A673 (cell line): ENCODE data around the gene AGO1. TPM values are rescaled to one million over a fixed set of nuclear protein-coding genes. Genes with fewer than 3 reads are reported as not detected.

Experiments used
- Bru-seq: library from RNA; stranded (reverse); fragments of 400-500 nt; gene quantifications from one replicate; lab custom pipeline; 2021; lab: Mats Ljungman, UMichigan
- BruChase-seq, 2 experiments: library from RNA; stranded (reverse); fragments of 400-500 nt; gene quantifications; one replicate each; lab custom pipeline; 2021; lab: Mats Ljungman, UMichigan
- BruUV-seq: library from RNA; stranded (reverse); fragments of 400-500 nt; replicated peaks from 2 replicates; lab custom pipeline; 2021; lab: Mats Ljungman, UMichigan
- CTCF ChIA-PET: fragments of 300-600 bp; sonication (Branson Sonifier 250); formaldehyde crosslinking; loops from one replicate; lab custom pipeline; 2022; ENCODE audit warnings: antibody characterized with exemption; lab: Charles Lee
- POLR2A ChIA-PET: fragments of 300-600 bp; sonication (Branson Sonifier 250); formaldehyde crosslinking; loops from one replicate; lab custom pipeline; 2022; ENCODE audit warnings: antibody characterized with exemption; ENCODE audit not compliant: low non-redundant PET; lab: Charles Lee
- DNase-seq: peaks from one replicate; pipeline ENCODE4 v3.0.0-alpha.2; 2015; ENCODE audit warnings: low spot score
- H3K27ac ChIP-seq: fragments of 200-600 bp; sonication (generic); 2 replicates; pipeline ENCODE4 v1.5.1; 2016; ENCODE audit warnings: mixed run types, low read depth, mild to moderate bottlenecking, mixed read lengths, antibody characterized with exemption, low read length; ENCODE audit not compliant: poor library complexity, severe bottlenecking
- H3K27me3 ChIP-seq: fragments of 200-600 bp; sonication (generic); replicated peaks from 2 replicates; pipeline ENCODE4 v1.6.1; 2017; ENCODE audit warnings: mixed run types, low read depth, mild to moderate bottlenecking, mixed read lengths, antibody characterized with exemption, low read length; ENCODE audit not compliant: insufficient read depth, poor library complexity
- H3K36me3 ChIP-seq: fragments of 200-600 bp; sonication (generic); 2 replicates; pipeline ENCODE4 v1.6.1; 2016; ENCODE audit warnings: mixed run types, mild to moderate bottlenecking, mixed read lengths, antibody characterized with exemption, low read length; ENCODE audit not compliant: insufficient read depth, poor library complexity, severe bottlenecking
- H3K4me1 ChIP-seq: fragments of 200-600 bp; sonication (generic); 2 replicates; pipeline ENCODE4 v1.6.1; 2017; ENCODE audit warnings: mixed run types, mild to moderate bottlenecking, mixed read lengths, antibody characterized with exemption, low read length; ENCODE audit not compliant: insufficient read depth, poor library complexity, severe bottlenecking
- H3K4me3 ChIP-seq: fragments of 200-600 bp; sonication (generic); 2 replicates; pipeline ENCODE4 v1.5.1; 2016; ENCODE audit warnings: low read depth, mixed run types, mild to moderate bottlenecking, mixed read lengths, low read length; ENCODE audit not compliant: poor library complexity, severe bottlenecking
- H3K9me3 ChIP-seq: fragments of 200-600 bp; sonication (generic); 2 replicates; pipeline ENCODE4 v1.6.1; 2016; ENCODE audit warnings: mixed run types, low read depth, mild to moderate bottlenecking, mixed read lengths, antibody characterized with exemption, low read length; ENCODE audit not compliant: poor library complexity, severe bottlenecking
- EZH2 ChIP-seq: fragments of 200-600 bp; sonication (generic); IDR thresholded peaks from 2 replicates; pipeline ENCODE4 v1.6.1; 2017; ENCODE audit warnings: borderline replicate concordance, low read depth, mild to moderate bottlenecking, mixed read lengths, antibody characterized with exemption, low read length; ENCODE audit not compliant: poor library complexity, severe bottlenecking
- intact Hi-C: fragments of 100-400 bp; cut with micrococcal nuclease; formaldehyde crosslinking; loops from one replicate; pipeline ENCODE4 v1.10.0; 2022; ENCODE audit not compliant: unreplicated experiment
- long read RNA-seq: library from polyadenylated mRNA; stranded (forward); transcript quantifications from one replicate; pipeline ENCODE4 v2.0.0, GENCODE V29; 2022
- total RNA-seq: library from RNA; stranded (reverse); gene quantifications from 2 replicates; pipeline ENCODE4 v1.2.3, GENCODE V29; 2021
- TF ChIP-seq, protein P1 (sequence below): fragments of 300-800, 200-600 bp; sonication (generic); conservative IDR thresholded peaks from 2 replicates; pipeline ENCODE4 v1.5.1; 2017; ENCODE audit warnings: low read depth, mild to moderate bottlenecking, antibody characterized with exemption, low read length, moderate library complexity, mixed read lengths

AGO1 gene
- total RNA-seq (58.7 and 60.3 TPM in 2 replicates), Bru-seq, nascent RNA (percentile 78 among the genes with signal in this experiment), BruChase-seq, experiment 1, labeled RNA remaining after a 2-hour chase (percentile 94 among the genes with signal in this experiment), BruChase-seq, experiment 2, labeled RNA remaining after a 6-hour chase (percentile 96 among the genes with signal in this experiment)
- long read RNA-seq, full-length matches to known transcripts = 1 of 20 reads
- long read RNA-seq, partial matches to known transcripts = 8 of 20 reads
- long read RNA-seq, other reads (novel, unspliced or antisense) = 11 of 20 reads

DNA sequence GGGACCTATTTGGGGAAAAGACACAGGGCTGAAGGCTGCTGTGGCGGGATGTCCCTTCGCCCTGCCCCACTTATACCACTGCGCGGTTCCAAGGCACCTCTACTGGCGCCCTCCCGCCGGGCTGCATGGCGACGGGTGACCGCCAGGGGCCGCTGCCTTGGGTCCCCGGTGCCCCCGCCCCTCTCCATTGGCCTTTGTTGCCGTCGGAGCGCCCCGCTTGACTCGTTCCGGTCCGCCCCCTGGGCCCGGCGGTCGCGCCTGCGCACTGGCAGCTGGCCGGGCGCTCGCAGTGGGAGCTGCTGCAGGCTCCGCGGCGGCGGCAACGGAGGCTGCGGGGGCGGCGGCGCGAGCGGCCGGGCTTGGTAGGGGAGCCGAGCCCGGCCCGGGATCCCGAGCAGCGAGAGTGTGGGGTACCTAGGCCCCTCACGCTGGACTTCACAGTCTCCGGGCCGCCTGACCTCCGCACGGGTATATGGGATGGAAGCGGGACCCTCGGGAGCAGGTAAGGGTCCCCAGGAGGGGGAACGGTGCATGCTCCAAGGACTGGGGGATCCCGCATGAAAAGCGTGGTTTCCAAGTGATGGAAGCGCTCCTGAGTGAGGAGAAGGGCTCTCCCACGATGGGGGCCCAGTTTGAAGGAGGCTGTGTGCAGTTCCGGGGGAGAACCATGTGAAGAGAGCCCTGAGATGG, at the start of gene AGO1:
Gene AGO1, plus strand, starts transcription at position 265 of the 690 bp plus-strand sequence. Its CDS starts 213 bp downstream, at position 478.
- DNase-seq = peak; percentile 96
- Histone ChIP-seq H3K36me3 (no peaks in the 10 kb centered on the region), H3K4me3 (peak within 1 kb of the TSS; percentile 93), H3K27ac (peak within 1 kb of the TSS; percentile 82), H3K4me1 (peaks cover 22% of the 10 kb centered on the region), H3K9me3 (no peaks in the 10 kb centered on the region), H3K27me3 (no peaks in the 10 kb centered on the region)
- TF ChIP-seq, protein P1, sequence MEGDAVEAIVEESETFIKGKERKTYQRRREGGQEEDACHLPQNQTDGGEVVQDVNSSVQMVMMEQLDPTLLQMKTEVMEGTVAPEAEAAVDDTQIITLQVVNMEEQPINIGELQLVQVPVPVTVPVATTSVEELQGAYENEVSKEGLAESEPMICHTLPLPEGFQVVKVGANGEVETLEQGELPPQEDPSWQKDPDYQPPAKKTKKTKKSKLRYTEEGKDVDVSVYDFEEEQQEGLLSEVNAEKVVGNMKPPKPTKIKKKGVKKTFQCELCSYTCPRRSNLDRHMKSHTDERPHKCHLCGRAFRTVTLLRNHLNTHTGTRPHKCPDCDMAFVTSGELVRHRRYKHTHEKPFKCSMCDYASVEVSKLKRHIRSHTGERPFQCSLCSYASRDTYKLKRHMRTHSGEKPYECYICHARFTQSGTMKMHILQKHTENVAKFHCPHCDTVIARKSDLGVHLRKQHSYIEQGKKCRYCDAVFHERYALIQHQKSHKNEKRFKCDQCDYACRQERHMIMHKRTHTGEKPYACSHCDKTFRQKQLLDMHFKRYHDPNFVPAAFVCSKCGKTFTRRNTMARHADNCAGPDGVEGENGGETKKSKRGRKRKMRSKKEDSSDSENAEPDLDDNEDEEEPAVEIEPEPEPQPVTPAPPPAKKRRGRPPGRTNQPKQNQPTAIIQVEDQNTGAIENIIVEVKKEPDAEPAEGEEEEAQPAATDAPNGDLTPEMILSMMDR = peak; percentile 94
- TF ChIP-seq EZH2 = no peak
- intact Hi-C loops = no loop called here
- no TSS peak for BruUV-seq
- CTCF ChIA-PET = interaction anchor here (0.5 to 0.9 kb wide), 11 partner anchors 10 to 732 kb away, joined by 3 to 9 read pairs (median 4); partner anchors contain the start of gene AGO3
- POLR2A ChIA-PET = no interaction called here

DNA sequence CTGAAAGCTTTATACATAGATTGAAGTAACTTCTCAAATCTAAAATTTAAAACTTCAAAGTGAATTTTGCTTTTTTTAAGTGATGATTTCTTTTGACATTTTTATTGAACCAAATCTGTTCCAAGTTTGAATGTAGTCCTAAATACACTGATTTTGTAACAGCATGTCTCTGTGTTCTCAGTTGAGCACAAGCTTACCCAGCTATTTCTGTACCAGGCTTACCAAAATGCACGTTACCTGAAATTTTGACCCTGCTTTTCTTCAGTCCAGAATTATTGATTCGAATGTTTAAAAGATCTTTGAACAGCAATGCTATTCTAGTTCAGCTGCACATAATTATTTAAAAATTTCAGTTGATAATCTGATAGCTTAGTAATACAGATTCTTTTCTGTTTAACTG, 49.6 kb upstream of the AGO1 start:
- TF ChIP-seq, protein P1 = no peak
- no peak for TF ChIP-seq EZH2
- no peaks in the 10 kb centered on the region for H3K27me3 ChIP-seq
- no peak overlapping the region for H3K27ac ChIP-seq
- ChIA-PET POLR2A (no interaction called here), CTCF (no interaction called here)
- H3K4me3 ChIP-seq = no peak overlapping the region
- no peaks in the 10 kb centered on the region for H3K9me3 ChIP-seq
- H3K36me3 ChIP-seq = peaks cover 21% of the 10 kb centered on the region
- intact Hi-C loops = no loop called here
- no peak for DNase-seq
- no peaks in the 10 kb centered on the region for H3K4me1 ChIP-seq
- no TSS peak for BruUV-seq

DNA sequence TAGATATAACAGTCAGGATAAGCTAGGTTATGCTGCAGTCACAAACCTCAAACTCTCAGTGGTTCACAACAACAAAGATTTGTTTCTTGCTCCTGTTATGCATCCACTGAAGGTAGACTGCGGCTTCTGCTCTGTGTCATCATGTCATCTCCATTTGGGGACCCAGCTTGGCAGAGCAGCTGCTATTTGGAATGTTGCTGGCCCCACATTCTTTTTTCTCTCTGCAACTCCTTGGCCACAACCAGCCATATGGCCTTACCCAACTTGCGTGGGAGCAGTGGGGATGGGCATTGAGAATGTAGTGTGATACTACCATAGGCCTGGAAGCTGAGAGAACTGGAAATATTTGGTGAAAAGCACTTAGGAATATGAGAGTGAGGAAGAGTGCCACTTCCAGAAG, 48.8 kb upstream of the AGO1 start:
- H3K9me3 ChIP-seq = no peaks in the 10 kb centered on the region
- ChIA-PET POLR2A (no interaction called here), CTCF (interaction anchor here (0.7 kb wide), 1 partner anchor 38 kb away, joined by 10 read pairs; no protein-coding TSS in a partner anchor)
- H3K4me3 ChIP-seq = no peak overlapping the region
- no peaks in the 10 kb centered on the region for H3K27me3 ChIP-seq
- intact Hi-C loops = no loop called here
- H3K27ac ChIP-seq = no peak overlapping the region
- no TSS peak for BruUV-seq
- no peaks in the 10 kb centered on the region for H3K4me1 ChIP-seq
- TF ChIP-seq, protein P1 = no peak
- no peak for TF ChIP-seq EZH2
- H3K36me3 ChIP-seq = peaks cover 21% of the 10 kb centered on the region
- no peak for DNase-seq
